ENCODE measurements around the gene SOSTDC1. TPM values are rescaled to one million over a fixed set of nuclear protein-coding genes. Genes with fewer than 3 reads are reported as not detected.

SOSTDC1 gene
- total RNA-seq, 1 donor from 2014 or later: 5.4 TPM

GRCh38 chr7:16479591-16479990, 14.1 kb upstream of the SOSTDC1 start:
- no peak for TF ChIP-seq CTCF (conservative IDR thresholded peaks at IDR 0.05)
- Mint-ChIP-seq H3K27ac (no peak overlapping the region), H3K36me3 (no peaks in the 10 kb centered on the region), H3K9me3 (no peaks in the 10 kb centered on the region), H3K4me1 (ENCODE audit: unreplicated experiment) (peaks cover 3% of the 10 kb centered on the region), H3K4me3 (no peak overlapping the region), H3K27me3 (no peaks in the 10 kb centered on the region)
- no peak for DNase-seq (ENCODE audit: extremely low spot score, unreplicated experiment)

GRCh38 chr7:16479161-16479560, 13.6 kb upstream of the SOSTDC1 start:
- no peaks in the 10 kb centered on the region for H3K4me1 Mint-ChIP-seq (ENCODE audit: unreplicated experiment)
- H3K9me3 Mint-ChIP-seq: no peaks in the 10 kb centered on the region
- no peak overlapping the region for H3K4me3 Mint-ChIP-seq
- no peak overlapping the region for H3K27ac Mint-ChIP-seq
- H3K36me3 Mint-ChIP-seq: no peaks in the 10 kb centered on the region
- TF ChIP-seq CTCF (conservative IDR thresholded peaks at IDR 0.05): no peak
- no peaks in the 10 kb centered on the region for H3K27me3 Mint-ChIP-seq
- DNase-seq (ENCODE audit: extremely low spot score, unreplicated experiment): no peak

GRCh38 chr7:16471933-16472332, 6.4 kb upstream of the SOSTDC1 start:
- no peak overlapping the region for H3K27ac Mint-ChIP-seq
- H3K27me3 Mint-ChIP-seq: no peaks in the 10 kb centered on the region
- TF ChIP-seq CTCF (conservative IDR thresholded peaks at IDR 0.05): peak; percentile 59
- H3K4me1 Mint-ChIP-seq (ENCODE audit: unreplicated experiment): no peaks in the 10 kb centered on the region
- DNase-seq (ENCODE audit: extremely low spot score, unreplicated experiment): no peak
- no peak overlapping the region for H3K4me3 Mint-ChIP-seq
- H3K9me3 Mint-ChIP-seq: no peaks in the 10 kb centered on the region
- no peaks in the 10 kb centered on the region for H3K36me3 Mint-ChIP-seq

- no peaks in the 10 kb centered on the region for H3K9me3 Mint-ChIP-seq
- peak overlapping the region; percentile 35 for H3K27ac Mint-ChIP-seq
- peaks cover 35% of the 10 kb centered on the region for H3K4me1 Mint-ChIP-seq (ENCODE audit: unreplicated experiment)
- no peak for DNase-seq (ENCODE audit: extremely low spot score, unreplicated experiment)
- peak overlapping the region; percentile 86 for H3K4me3 Mint-ChIP-seq
- H3K36me3 Mint-ChIP-seq: no peaks in the 10 kb centered on the region
- no peak for TF ChIP-seq CTCF (conservative IDR thresholded peaks at IDR 0.05)
- no peaks in the 10 kb centered on the region for H3K27me3 Mint-ChIP-seq
These were observed 1.4 kb downstream of the SOSTDC1 start for GRCh38 chr7:16463949-16464715.

- H3K27ac Mint-ChIP-seq: no peak overlapping the region
- peaks cover 35% of the 10 kb centered on the region for H3K4me1 Mint-ChIP-seq (ENCODE audit: unreplicated experiment)
- DNase-seq (ENCODE audit: extremely low spot score, unreplicated experiment): no peak
- H3K36me3 Mint-ChIP-seq: no peaks in the 10 kb centered on the region
- H3K4me3 Mint-ChIP-seq: peak overlapping the region; percentile 86
- no peak for TF ChIP-seq CTCF (conservative IDR thresholded peaks at IDR 0.05)
- no peaks in the 10 kb centered on the region for H3K9me3 Mint-ChIP-seq
- H3K27me3 Mint-ChIP-seq: no peaks in the 10 kb centered on the region
These were observed 2.0 kb downstream of the SOSTDC1 start for GRCh38 chr7:16463520-16463919.

Data from type B pancreatic cell (in vitro differentiated cells).